IgD-negative memory B cell (primary cell): Measurements from ENCODE around the gene BMP6. TPM values are rescaled to one million over a fixed set of nuclear protein-coding genes. Genes with fewer than 3 reads are reported as not detected.

ENCODE experiments used
- H3K27ac Mint-ChIP-seq, 3 donors: one replicate each; pipeline ENCODE4 v1.8.0; 2020 to 2022; ENCODE audit warnings: mild to moderate bottlenecking in 3 of 3, mixed read lengths in 3 of 3, moderate library complexity in 1 of 3
- H3K27me3 Mint-ChIP-seq: one replicate; pipeline ENCODE4 v1.8.0; 2021; ENCODE audit warnings: mixed read lengths
- H3K36me3 Mint-ChIP-seq: one replicate; pipeline ENCODE4 v1.8.0; 2020; ENCODE audit warnings: mild to moderate bottlenecking, mixed read lengths
- H3K4me1 Mint-ChIP-seq, 3 donors: one replicate each; pipeline ENCODE4 v1.8.0; 2020 to 2022; ENCODE audit warnings: mixed read lengths in 3 of 3, mild to moderate bottlenecking in 1 of 3
- H3K4me3 Mint-ChIP-seq, 4 donors: one replicate each; pipeline ENCODE4 v1.8.0; 2020 to 2022; ENCODE audit warnings: mild to moderate bottlenecking in 4 of 4, mixed read lengths in 4 of 4, moderate library complexity in 3 of 4
- H3K9me3 Mint-ChIP-seq, 3 donors: one replicate each; pipeline ENCODE4 v1.8.0; 2020 to 2021; ENCODE audit warnings: mixed read lengths in 3 of 3, mild to moderate bottlenecking in 1 of 3
- polyA plus RNA-seq: library from polyadenylated mRNA; unstranded; fragments of 300-500 nt; fragmentation: Illumina TruSeq; gene quantifications from one replicate; pipeline ENCODE4 v1.2.3, GENCODE V29; 2021

The BMP6 gene
- polyA plus RNA-seq, result 0.89 TPM

DNA sequence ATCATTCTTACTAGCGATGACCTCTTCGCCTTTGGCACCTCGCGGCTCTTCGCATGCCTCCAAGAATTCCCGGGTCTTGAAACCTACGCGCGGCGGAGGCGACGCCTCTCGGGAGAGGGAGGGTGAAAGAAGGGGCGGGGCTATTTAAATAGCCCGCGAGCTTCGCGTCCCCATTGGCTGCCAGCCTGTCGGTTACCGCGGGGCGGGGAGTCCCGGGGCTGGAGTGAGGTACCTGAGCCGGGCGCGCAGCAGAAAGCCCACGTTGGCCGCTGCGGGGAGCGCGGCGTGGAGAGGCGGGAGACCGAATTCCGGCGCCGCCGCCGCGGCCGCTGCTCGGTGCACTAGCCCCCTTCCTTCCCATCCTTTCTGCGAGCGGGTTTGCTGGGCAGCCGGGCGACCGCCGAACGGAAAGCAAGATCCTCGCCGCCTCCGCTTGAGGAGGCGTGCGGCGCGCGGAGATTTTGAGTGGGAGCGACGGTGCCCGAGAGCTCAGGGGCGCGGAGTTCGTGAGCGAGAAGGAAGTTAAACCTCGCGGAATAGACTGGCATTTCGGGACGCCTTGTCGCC, at the start of gene BMP6:
Gene BMP6 (plus strand): TSS at position 251 of the 567 bp plus-strand sequence. CDS start 857 bp downstream, outside the sequence.
- H3K27ac Mint-ChIP-seq, result no peak within 1 kb of the TSS
- peaks cover 9 to 14% (median 14%) of the 10 kb centered on the region in 3 donors for H3K4me1 Mint-ChIP-seq
- no peaks in the 10 kb centered on the region for H3K36me3 Mint-ChIP-seq
- no peaks in the 10 kb centered on the region for H3K9me3 Mint-ChIP-seq
- peak within 1 kb of the TSS; percentile 82 to 95 (median 89) for H3K4me3 Mint-ChIP-seq
- H3K27me3 Mint-ChIP-seq, result peaks cover 48% of the 10 kb centered on the region

- H3K4me3 Mint-ChIP-seq, result no peak overlapping the region
- peaks cover 30% of the 10 kb centered on the region for H3K27me3 Mint-ChIP-seq
- no peaks in the 10 kb centered on the region for H3K4me1 Mint-ChIP-seq
- no peaks in the 10 kb centered on the region for H3K36me3 Mint-ChIP-seq
- no peak overlapping the region for H3K27ac Mint-ChIP-seq
- H3K9me3 Mint-ChIP-seq, result peaks cover 0 to 2% (median 0%) of the 10 kb centered on the region in 3 donors
These were observed 48.7 kb upstream of the BMP6 start for GRCh38 chr6:7677229-7677628.

- Mint-ChIP-seq H3K4me3 (no peak overlapping the region), H3K27me3 (peaks cover 28% of the 10 kb centered on the region)
These were observed 45.4 kb upstream of the BMP6 start for GRCh38 chr6:7680393-7681075.

GRCh38 chr6:7681449-7681848, 44.5 kb upstream of the BMP6 start:
- Mint-ChIP-seq H3K4me1 (no peaks in the 10 kb centered on the region), H3K27me3 (peaks cover 22% of the 10 kb centered on the region), H3K27ac (no peak overlapping the region), H3K36me3 (no peaks in the 10 kb centered on the region), H3K9me3 (no peaks in the 10 kb centered on the region), H3K4me3 (no peak overlapping the region)

More at GRCh38 chr6:7680393-7681075, 45.4 kb upstream of the BMP6 start:
- Mint-ChIP-seq H3K27ac (no peak overlapping the region), H3K36me3 (no peaks in the 10 kb centered on the region), H3K9me3 (no peaks in the 10 kb centered on the region), H3K4me1 (no peaks in the 10 kb centered on the region)

- peaks cover 22% of the 10 kb centered on the region for H3K27me3 Mint-ChIP-seq
- H3K9me3 Mint-ChIP-seq, result no peaks in the 10 kb centered on the region
- no peaks in the 10 kb centered on the region for H3K4me1 Mint-ChIP-seq
- no peaks in the 10 kb centered on the region for H3K36me3 Mint-ChIP-seq
- H3K4me3 Mint-ChIP-seq, result no peak overlapping the region
- no peak overlapping the region for H3K27ac Mint-ChIP-seq
These were observed 41.8 kb upstream of the BMP6 start for GRCh38 chr6:7684076-7684475.

DNA sequence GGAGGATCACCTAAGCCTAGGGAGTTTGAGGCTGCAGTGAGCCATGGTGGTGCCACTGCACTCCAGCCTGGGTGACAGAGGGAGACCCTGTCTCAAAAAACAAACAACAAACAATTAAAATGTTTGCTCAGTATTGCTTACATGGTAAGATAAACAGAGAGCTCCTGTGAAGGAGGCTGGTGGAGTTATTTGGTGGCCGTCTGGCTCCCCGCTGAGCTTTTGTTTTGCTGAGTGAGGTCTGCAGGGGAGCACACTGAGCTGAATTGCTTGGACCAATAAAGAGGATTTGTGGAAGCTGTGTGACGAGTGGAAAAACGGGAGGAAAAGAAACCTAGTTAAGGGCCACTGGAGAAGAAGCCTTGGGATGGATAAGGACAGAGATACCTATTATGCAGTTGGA, 41.1 kb upstream of the BMP6 start:
- Mint-ChIP-seq H3K4me1 (no peaks in the 10 kb centered on the region), H3K9me3 (no peaks in the 10 kb centered on the region), H3K36me3 (no peaks in the 10 kb centered on the region), H3K27ac (no peak overlapping the region), H3K4me3 (no peak overlapping the region), H3K27me3 (peaks cover 22% of the 10 kb centered on the region)

GRCh38 chr6:7685276-7685675, 40.6 kb upstream of the BMP6 start:
- no peaks in the 10 kb centered on the region for H3K36me3 Mint-ChIP-seq
- peaks cover 20% of the 10 kb centered on the region for H3K27me3 Mint-ChIP-seq
- no peak overlapping the region for H3K27ac Mint-ChIP-seq
- H3K4me3 Mint-ChIP-seq, result no peak overlapping the region
- no peaks in the 10 kb centered on the region for H3K9me3 Mint-ChIP-seq
- H3K4me1 Mint-ChIP-seq, result no peaks in the 10 kb centered on the region

DNA sequence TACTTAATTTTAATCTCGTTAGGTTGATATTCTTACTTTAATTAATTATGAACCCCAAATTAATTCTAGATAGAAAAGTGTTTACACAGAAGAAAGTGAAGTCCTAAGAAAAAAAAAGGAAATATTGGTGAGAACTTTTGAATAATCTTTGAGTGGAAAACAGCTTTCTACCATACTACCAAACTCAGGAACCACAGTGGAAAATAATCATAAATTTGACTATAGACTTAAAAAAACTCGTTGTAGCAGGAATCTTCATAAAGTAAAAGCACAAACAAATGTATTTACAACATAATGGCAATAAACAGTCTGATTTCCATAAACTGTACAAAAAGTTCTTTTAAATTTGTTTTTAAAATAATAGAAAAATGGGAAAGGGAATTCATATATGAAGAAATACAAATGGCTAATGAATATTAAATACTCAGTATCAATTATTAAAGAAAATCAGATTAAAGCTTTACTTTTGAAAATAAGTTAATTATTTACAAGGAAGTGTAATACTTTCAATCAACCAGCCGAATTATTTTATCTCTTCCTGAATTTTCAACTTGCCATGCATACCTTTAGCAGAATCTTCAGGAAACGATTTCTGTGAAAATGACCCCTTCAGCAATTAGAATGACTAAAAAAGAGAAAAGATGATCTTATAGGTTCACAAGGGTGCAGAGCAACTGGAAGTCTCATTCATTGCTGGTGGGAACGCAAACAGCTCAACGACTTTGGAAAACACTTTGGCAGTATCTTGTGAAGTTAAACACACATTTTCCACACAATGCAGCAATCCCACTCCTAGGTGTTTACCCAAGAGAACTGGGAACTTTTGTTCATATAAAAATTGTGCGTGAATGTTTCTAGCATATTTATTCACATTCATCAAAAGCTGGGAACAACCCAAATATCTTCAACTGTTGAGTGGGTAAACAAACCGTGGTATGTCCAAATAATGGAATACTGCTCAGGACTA, 38.5 kb upstream of the BMP6 start:
- no peak overlapping the region for H3K4me3 Mint-ChIP-seq
- no peaks in the 10 kb centered on the region for H3K36me3 Mint-ChIP-seq
- peaks cover 19% of the 10 kb centered on the region for H3K27me3 Mint-ChIP-seq
- no peak overlapping the region for H3K27ac Mint-ChIP-seq
- peaks cover 0 to 1% (median 0%) of the 10 kb centered on the region in 3 donors for H3K4me1 Mint-ChIP-seq
- H3K9me3 Mint-ChIP-seq, result no peaks in the 10 kb centered on the region

GRCh38 chr6:7691021-7691420, 34.9 kb upstream of the BMP6 start:
- H3K27me3 Mint-ChIP-seq, result peaks cover 12% of the 10 kb centered on the region
- no peaks in the 10 kb centered on the region for H3K36me3 Mint-ChIP-seq
- peaks cover 0 to 2% (median 0%) of the 10 kb centered on the region in 3 donors for H3K4me1 Mint-ChIP-seq
- H3K9me3 Mint-ChIP-seq, result no peaks in the 10 kb centered on the region
- no peak overlapping the region for H3K27ac Mint-ChIP-seq
- H3K4me3 Mint-ChIP-seq, result no peak overlapping the region

GRCh38 chr6:7691675-7692452, 34.0 kb upstream of the BMP6 start:
- H3K36me3 Mint-ChIP-seq, result peaks cover 2% of the 10 kb centered on the region
- H3K9me3 Mint-ChIP-seq, result no peaks in the 10 kb centered on the region
- peaks cover 14% of the 10 kb centered on the region for H3K27me3 Mint-ChIP-seq
- H3K4me3 Mint-ChIP-seq, result no peak overlapping the region
- peaks cover 0 to 2% (median 0%) of the 10 kb centered on the region in 3 donors for H3K4me1 Mint-ChIP-seq
- H3K27ac Mint-ChIP-seq, result no peak overlapping the region

GRCh38 chr6:7692453-7692784, 33.5 kb upstream of the BMP6 start:
- Mint-ChIP-seq H3K36me3 (peaks cover 2% of the 10 kb centered on the region), H3K4me3 (no peak overlapping the region), H3K27ac (no peak overlapping the region), H3K9me3 (no peaks in the 10 kb centered on the region), H3K27me3 (peaks cover 14% of the 10 kb centered on the region), H3K4me1 (peaks cover 0 to 2% (median under 1%) of the 10 kb centered on the region in 3 donors)

GRCh38 chr6:7693827-7694226, 32.1 kb upstream of the BMP6 start:
- Mint-ChIP-seq H3K4me3 (no peak overlapping the region), H3K27ac (no peak overlapping the region), H3K27me3 (peaks cover 16% of the 10 kb centered on the region)

DNA sequence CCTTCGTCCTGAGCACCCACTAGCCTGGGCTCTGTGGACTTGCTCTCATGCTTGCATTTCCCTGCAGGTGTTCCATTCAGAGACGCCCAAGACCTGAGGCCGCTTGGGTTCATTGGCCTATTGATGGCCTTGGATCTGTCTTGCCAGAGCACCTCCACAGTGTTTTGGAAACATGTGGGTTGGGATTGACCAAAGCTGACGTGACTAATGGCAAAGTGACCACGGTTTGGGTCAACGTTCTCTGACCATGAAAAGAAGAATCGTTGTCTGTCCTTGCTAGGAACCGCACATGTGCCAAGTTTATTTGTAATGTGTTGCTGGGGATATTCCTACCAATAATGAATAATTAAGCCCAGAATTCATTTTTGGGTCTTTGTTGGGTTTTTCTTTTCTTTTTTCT, 29.8 kb upstream of the BMP6 start:
- H3K9me3 Mint-ChIP-seq, result no peaks in the 10 kb centered on the region
- no peak overlapping the region for H3K4me3 Mint-ChIP-seq
- peaks cover 2 to 9% (median 7%) of the 10 kb centered on the region in 3 donors for H3K4me1 Mint-ChIP-seq
- peaks cover 16% of the 10 kb centered on the region for H3K27me3 Mint-ChIP-seq
- peaks cover 2% of the 10 kb centered on the region for H3K36me3 Mint-ChIP-seq
- H3K27ac Mint-ChIP-seq, result no peak overlapping the region

More at GRCh38 chr6:7693827-7694226, 32.1 kb upstream of the BMP6 start:
- no peaks in the 10 kb centered on the region for H3K9me3 Mint-ChIP-seq
- peaks cover 2% of the 10 kb centered on the region for H3K36me3 Mint-ChIP-seq
- H3K4me1 Mint-ChIP-seq, result peaks cover 2 to 9% (median 7%) of the 10 kb centered on the region in 3 donors

DNA sequence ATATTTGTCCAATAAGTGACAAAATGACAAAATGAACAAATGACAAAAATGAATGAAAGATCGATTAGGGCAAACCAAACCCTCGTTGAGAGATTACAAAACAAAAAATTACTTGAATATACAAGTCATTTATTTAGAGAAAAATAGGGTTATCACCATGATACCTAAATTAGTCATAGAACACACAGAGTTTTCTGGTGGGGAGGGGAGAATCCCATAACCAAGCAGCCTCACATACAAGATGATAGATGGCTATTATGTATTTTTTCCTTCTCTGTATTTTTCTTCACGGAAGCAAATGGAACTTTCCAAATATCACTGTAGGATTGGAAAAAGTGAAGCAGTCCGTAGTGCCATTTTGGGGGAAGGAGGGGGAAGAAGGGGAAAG, 28.5 kb upstream of the BMP6 start:
- peaks cover 14% of the 10 kb centered on the region for H3K27me3 Mint-ChIP-seq
- H3K4me1 Mint-ChIP-seq, result peaks cover under 1 to 9% (median 7%) of the 10 kb centered on the region in 3 donors
- no peaks in the 10 kb centered on the region for H3K9me3 Mint-ChIP-seq
- H3K4me3 Mint-ChIP-seq, result no peak overlapping the region
- no peak overlapping the region for H3K27ac Mint-ChIP-seq
- peaks cover 2% of the 10 kb centered on the region for H3K36me3 Mint-ChIP-seq
